HG02943 (cell line): ENCODE data around the gene SLFN5.
"Not testable (repeated sequence)": the region's sequence is repeated elsewhere in the genome, so short reads cannot be mapped to it uniquely, and the experiment has no call there.

Experiments used
- ATAC-seq: cut with Tn5 transposase; IDR thresholded peaks from one replicate; pipeline ENCODE4 v1.9.1; 2021; ENCODE audit warnings: mild to moderate bottlenecking, low read depth, moderate library complexity; ENCODE audit not compliant: unreplicated experiment

SLFN5 gene

DNA sequence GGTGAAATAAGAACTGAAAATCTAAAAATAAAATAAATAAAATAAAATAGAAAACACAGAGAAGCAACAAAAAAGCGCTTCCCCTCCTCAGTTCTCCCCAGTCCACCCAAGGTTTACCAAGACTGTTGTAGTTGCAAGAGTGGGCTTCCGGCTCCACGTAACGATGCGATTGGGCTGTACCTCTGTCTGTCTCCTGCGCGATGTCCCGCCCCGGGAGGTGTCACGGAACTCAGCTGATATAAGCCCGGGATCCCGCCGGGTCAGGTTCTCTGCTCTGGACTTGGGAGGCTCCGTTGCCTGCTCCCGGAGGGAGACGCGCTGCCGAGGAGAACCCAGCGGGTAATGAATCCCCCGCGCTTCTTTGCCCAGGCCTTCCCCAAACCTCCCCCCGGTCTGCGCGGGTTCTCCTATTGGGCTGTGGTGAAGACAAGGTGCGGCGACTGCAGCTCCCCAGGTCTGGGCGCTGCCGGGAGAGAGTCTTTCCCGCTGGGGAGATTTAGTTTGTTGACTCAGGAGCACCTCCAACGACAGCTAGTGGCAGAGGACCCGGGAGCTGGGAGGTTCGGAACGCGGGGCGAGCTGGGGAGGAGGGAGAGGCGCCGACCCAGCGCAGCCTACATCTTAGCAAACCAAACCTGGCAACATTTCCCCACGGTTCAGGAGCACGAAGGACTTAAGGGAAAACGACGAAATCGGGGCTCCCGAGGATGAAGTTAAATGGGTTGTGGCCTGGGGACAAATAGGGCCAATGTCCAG lies at the start of gene SLFN5:
TSS of gene SLFN5 (plus strand) at position 268 of the 756 bp plus-strand sequence. CDS start 15,619 bp downstream, outside the sequence.
- peak; percentile 70 for ATAC-seq

DNA sequence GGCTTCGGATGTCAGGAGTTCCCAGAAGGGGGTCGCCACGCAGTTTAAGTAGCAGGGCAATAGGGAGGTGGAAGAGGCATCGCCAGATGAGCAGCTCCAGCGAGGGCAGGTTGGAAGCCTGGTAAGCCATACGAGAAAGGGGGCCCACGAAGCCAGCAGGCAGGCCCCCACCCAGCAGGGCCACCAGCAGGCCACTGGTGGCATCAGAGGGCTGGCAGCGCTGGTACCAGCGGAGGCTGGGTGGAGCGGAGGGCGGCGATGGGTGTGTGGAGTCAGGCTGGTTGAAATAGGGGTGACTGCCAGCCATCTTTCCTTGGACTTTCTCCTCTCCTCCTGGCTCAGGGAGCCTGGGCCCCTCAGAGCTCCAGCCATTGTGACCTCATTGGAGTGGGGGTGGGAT lies 48.9 kb upstream of the SLFN5 start, which contains the start of gene SLC35G3:
TSS of gene SLC35G3 (minus strand) at position 393 of the 400 bp plus-strand sequence. CDS start at position 307, 86 bp downstream.
- not testable (repeated sequence) for ATAC-seq

DNA sequence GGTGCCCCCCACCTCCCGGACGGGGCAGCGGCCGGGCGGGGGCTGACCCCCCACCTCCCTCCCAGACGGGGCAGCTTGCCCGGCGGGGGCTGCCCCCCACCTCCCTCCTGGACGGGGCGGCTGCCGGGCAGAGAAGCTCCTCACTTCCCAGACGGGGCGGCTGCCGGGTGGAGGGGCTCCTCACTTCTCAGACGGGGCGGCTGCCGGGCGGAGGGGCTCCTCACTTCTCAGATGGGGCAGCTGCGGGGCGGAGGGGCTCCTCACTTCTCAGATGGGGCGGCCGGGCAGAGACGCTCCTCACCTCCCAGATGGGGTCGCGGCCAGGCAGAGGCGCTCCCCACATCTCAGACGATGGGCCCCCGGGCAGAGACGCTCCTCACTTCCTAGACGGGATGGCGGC lies 47.8 kb upstream of the SLFN5 start:
- not testable (repeated sequence) for ATAC-seq

DNA sequence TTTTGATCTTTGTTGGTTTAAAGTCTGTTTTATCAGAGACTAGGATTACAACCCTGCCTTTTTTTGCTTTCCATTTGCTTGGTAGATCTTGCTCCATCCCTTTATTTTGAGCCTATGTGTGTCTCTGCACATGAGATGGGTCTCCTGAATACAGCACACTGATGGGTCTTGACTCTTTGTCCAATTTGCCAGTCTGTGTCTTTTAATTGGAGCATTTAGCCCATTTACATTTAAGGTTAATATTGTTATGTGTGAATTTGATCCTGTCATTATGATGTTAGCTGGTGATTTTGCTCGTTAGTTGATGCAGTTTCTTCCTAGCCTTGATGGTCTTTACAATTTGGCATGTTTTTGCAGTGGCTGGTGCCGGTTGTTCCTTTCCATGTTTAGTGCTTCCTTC lies 40.3 kb upstream of the SLFN5 start:
- not testable (repeated sequence) for ATAC-seq

DNA sequence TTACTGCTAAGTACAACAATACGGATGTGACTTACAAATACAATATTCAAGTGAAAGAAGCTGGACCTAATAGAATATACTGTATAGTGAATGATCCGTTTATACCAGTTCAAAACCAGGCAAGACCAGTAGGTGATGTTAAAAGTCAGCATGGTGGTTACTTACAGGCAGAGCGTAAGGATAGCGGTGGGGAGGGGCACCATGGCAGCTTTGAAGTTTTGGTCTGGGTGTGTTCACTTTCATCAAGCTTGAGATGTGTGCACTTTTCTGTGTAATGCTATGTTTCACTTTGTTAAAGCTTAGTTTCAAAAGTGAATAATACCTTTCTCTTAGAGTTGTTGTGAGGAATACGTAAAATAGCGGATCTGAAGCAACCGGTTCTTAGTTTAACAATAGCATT lies 32.1 kb upstream of the SLFN5 start:
- ATAC-seq = no peak

DNA sequence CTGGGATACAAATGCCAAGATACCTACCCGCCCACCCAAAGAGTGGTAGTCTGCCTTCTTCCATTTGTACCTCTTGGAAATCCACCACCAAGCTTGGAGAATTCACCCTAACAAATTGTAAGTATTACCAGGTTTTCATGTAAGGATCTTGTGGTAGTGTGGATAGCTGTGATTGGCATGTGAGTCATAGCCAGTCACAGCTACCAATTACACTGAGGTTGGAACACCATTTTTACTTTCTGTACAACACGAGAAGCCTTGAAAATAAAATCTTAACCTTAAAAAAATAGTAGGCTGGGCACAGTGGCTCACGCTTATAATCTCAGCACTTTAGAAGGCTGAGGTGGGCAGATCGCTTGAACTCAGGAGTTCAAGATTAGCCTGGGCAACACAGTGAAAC lies 30.2 kb upstream of the SLFN5 start:
- no peak for ATAC-seq

DNA sequence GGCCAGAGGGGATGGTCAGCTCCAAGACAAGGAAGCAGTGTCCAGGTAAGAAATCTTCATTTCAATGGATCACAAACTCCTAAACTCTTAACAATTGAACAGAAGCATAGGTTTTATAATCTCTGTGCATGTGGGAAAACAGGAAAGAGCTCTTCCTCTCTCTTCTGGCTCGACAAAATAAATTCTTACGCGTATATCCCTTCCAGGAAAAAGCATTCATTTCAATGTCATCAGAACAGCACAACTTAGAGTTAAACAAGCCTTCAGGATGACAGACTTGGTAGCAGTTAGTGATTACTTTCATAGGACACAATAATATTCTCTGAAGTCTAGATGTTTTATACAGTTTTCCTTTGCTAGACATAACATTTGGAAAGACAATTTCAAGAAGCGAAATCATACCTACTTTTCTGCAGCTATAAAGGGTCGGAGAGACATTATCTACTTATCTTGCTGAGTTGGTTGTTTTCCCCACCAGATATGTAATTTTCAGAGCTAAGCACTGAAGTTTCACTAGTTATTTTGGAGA lies 29.4 kb upstream of the SLFN5 start:
- no peak for ATAC-seq

DNA sequence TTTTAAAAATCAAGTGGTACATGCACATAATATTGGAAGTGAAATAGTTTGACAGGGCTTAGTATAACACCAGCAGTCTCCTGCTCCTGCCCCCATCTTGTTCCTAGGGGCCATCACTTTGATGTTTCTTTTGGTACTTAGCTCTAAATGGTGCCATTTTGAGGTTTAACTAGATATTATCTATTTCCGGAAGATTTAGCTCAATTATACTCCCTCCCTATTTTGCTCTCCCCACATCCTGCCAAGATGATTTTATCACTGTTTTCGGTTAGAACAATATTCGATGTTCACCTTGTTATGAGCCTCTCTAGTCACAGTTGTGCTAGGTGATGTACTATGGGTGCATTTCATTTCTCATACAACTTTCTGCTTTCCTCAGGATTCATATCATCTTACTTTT lies 28.7 kb upstream of the SLFN5 start:
- ATAC-seq = no peak

DNA sequence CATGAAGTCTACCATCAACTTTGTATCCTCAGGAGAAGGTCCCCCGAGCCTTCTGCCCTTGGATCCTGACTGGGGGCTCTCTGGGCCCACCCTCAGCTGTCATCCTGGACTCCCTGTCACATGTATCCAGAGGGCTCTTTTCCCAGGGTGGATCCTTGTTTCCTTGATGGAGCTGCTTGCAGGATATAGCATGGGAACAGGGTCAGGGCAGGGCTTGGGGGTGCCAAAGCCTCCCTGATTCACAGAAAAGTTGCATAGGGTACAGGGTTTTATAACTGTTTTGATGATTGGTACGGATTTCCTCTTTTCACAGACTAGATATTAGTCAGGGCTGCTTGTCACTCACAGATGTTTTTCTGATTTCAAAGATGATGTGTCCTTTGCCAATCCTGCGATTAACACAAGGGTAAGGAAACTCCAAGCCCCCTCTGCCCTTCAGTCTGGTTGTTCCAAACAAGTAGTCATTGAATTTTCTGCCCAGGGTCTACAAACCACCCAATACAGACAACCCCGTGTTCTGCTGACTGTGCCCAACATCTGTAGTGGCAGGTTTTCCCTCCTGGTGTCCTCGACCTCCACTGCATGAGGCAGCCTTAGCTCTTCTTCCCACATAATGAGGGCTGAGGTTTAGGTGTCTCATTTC lies 28.1 kb upstream of the SLFN5 start:
- ATAC-seq = no peak

DNA sequence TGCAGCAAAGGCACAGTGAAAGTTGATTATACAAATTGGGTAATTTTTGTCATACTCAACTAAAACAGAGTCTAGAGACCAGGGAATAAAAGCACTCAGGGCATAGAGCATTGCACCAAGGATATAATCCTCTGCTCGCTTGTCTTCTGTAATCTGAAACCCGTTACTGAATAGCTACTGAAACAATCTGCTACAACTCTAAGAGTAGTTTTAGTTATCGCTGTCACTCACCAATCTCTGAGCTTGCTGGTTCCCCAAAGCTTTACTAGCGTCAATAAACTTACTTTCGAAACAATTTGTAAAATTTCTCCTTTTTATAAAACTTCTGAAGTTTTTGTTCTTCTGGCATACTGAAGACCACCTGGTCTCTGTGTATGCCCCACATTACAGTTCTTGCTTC lies 25.8 kb upstream of the SLFN5 start:
- no peak for ATAC-seq

DNA sequence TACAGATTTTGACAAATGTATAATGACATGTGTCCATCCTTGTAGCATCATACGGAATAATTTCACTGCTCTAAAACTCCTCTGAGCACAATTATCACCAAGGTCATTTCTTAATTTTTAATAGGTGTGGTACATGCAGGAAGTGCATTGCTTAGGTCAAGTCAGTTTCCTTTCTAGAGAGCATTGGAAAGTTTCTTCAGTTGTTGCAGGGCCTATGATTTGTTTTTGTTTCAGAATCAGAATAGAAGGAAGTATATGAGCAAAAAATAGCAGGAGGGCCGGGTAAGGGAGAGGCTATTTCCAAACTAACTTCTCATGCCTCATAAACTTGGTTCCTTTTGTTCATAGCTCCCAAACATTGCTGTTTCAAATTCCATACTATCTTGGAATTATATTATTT lies 24.0 kb upstream of the SLFN5 start:
- ATAC-seq = no peak

DNA sequence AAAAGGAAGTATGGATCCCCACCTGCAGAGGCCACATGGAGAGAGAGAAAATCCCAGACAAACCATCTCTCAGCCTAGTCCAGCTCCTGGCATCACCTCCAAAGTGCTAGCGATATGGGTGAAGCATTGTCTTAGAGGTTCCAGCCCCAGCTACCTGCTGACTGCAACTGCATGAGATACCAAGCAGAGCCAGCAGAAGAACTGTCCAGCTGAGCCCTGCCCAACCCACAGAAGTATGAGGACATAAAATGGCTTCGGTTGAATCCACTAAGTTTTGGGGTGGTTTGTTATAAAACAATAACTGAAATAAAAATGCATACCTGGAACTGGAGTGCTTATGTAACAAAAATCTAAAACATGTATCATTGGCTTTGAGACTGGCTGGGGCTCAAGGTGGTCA lies 20.4 kb upstream of the SLFN5 start:
- no peak for ATAC-seq

DNA sequence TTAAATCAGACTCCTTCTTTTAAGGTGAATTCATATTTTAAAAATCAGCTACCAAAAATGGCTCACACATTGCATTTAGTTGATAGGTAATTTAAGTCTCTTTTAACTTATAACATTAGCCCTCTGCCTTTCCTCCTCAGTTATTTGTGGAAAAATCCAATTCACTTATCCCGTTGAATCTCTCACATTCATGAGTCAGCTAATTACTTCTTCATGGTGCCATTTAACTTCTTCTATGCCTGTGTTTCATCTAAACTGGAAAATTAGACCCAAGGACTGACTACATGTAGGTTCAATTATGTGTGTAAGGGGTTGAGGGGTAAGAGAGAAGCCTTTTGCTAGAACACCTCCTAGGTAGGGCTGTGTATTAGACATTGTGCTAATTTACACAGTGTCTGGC lies 18.4 kb upstream of the SLFN5 start:
- no peak for ATAC-seq

DNA sequence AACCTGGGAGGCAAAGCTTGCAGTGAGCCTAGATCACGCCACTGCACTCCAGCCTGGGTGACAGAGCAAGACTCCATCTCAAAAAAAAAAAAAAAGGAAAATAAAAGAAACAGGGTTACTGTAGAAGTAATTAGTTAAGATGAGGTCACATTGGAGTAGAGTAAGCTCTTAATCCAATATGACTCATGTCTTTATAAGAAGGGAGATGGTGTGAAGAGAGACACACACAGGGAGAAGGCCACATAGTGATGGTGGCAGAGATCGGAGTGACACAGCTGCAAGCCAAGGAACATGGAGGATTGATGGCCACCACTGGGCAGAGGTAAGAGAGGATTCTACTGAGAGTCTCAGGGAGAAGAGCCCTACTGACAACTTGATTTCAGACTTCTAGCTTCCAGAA lies 15.3 kb upstream of the SLFN5 start:
- ATAC-seq = no peak

DNA sequence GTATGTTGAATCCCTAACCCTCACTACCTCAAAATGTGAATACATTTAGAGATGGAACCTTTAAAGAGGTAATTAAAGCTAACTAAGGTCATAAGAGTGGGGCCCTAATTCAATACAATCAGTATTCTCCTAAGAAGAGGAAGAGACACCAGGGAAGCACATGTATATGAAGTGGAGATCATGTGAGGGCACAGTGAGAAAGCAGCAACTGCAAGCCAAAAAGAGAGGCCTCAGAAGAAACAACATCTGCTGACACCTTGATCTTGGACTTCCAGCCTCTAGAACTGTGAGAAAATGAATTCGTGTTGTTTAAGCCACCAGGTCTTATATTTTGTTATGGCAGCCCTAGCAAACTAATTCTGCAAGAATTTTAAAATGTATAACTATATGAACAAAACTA lies 13.2 kb upstream of the SLFN5 start:
- no peak for ATAC-seq

DNA sequence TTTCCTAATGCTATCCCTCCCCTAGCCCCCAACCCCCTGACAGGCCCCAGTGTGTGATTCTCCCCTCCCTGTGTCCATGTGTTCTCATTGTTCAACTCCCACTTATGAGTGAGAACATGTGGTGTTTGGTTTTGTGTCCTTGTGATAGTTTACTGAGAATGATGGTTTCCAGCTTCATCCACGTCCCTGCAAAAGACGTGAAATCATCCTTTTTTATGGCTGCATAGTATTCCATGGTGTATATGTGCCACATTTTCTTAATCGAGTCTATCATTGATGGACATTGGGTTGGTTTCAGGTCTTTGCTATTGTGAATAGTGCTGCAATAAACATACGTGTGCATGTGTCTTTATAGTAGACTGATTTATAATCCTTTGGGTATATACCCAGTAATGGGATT lies 8.6 kb upstream of the SLFN5 start:
- ATAC-seq = not testable (repeated sequence)

DNA sequence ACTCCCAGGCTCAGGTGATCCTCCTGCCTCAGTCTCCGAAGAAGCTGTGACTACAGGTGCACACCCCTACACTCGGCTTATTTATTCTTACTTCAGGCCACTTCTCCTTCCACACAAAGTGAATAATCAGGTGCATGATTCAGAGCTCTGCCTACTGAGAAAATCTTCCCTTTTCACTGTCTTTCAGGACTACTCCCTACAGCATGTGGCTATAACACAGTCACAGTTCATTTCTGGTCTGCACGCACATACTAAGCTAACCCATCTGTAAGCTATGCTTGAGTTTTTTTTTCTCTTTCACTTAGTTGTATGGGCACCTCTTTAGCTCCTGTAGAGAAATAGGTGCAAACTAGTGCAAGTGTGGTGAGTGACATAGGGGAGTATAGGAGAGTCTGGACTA lies 7.6 kb upstream of the SLFN5 start:
- ATAC-seq = no peak

DNA sequence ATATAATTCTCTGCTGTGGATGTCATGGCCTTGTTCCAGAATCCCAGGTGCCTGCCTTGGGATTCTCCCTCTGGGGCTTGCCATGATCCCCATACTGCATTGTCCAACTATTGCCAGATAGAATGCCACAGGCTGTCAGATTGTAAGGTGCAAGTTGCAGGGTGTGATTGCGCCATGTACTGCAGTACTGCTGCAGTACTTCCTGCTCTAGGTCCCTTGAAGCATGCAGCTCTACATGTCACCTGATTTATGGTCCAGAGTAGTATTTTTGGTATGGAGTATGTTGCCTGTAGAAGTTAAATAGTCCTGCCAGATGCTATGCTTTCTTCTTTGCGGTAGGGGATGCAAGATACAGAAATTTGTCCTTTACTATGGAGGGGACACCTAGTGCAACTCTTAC lies 7.0 kb upstream of the SLFN5 start:
- ATAC-seq = no peak

DNA sequence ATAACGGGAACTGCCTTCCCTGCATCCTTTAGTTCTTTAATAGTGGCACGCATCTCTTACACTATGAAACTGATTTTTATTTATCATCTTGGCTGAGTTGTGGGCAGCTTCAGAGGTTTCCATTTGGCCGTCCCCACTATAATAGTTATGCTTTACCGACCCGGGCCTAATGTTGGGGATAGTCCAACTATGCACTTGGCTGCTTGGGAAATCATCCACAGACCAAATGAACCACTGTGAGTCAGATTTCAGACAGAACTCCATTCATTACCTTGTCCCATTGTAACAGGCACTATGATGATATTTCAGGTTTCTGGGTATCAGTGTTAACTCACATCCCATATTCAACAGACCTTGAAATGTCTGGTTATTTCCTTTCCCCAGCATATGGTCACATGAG lies 6.1 kb upstream of the SLFN5 start:
- ATAC-seq = no peak

DNA sequence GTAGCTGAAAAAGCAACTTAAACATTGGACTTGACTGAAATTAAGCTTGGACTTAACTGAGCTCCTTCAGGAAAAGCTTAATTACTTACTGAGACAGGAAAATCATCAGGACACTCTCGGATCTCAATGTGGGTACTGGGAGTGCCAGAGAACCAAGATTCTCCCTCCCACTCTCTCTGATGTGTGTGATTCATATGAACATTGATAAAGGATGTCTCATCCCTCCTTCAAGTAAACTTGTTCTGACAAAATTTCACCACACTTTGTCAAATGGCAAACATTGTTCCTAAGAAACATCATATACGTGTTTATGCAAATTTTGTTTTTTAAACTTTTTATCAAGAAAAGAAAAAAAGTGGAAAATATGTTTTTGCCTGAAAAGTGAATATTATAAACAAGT lies 4.1 kb upstream of the SLFN5 start:
- ATAC-seq = no peak

DNA sequence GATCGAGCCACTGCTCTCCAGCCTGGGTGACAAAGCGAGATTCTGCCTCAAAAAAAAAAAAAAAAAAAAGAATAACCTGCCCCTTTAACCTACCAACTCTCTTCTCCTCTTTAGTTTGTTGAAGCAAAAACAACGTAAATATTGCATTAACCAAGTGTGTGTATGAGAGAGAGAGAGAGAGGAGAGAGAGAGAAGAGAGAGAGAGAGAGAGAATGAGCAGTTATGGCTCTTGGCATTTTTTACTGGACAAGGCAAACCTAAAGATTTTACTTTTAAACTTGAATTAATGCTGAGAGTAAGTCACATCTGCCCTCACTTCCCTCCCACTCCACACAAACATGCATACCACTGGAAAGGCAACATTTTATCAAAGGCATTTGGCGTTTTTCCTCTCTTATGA lies 3.0 kb upstream of the SLFN5 start:
- no peak for ATAC-seq

DNA sequence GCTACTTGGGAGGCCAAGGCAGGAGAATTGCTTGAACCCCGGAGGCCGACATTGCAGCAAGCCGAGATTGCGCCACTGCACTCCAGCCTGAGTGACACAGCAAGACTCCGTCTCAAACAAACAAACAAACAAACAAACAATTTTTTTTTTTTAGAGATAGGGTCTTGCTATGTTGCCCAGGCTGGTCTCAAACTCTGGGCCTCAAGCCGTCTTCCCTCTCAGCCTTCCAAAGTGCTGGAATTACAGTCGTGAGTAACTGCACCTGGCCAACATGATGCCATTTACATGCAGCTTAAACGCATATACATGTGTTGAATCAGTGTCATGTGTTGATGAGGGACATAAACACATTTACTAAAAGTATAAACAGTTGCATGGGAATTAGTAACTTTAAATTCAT lies 2.0 kb upstream of the SLFN5 start:
- no peak for ATAC-seq
